K562 (cell line): ENCODE results near the gene XKR3. TPM values are rescaled to one million over a fixed set of nuclear protein-coding genes. Genes with fewer than 3 reads are reported as not detected.
"Not testable (repeated sequence)": the region's sequence is repeated elsewhere in the genome, so short reads cannot be mapped to it uniquely, and the experiment has no call there.

Source experiments
- ATAC-seq: fragments of 200-7000 bp; cut with Tn5 transposase; 3 replicates; pipeline ENCODE4 v1.9.1; 2020; ENCODE audit warnings: moderate library complexity
- BruUV-seq: library from RNA; stranded (reverse); fragments of 400-500 nt; replicated peaks from 2 replicates; lab custom pipeline; 2021; lab: Mats Ljungman, UMichigan
- CTCF ChIA-PET: fragments of 300-600 bp; formaldehyde crosslinking; extraction: SDS; loops from one replicate; lab custom pipeline; 2021; ENCODE audit warnings: low intra/inter-chr PET ratio; lab: Yijun Ruan, JAX
- POLR2A ChIA-PET: fragments of 300-600, 350-650 bp; sonication (Branson Sonifier 250); formaldehyde crosslinking; extraction: SDS; loops from one replicate; lab custom pipeline; 2021; ENCODE audit warnings: antibody characterized with exemption, inconsistent platforms; lab: Yijun Ruan, JAX
- DNase-seq, 4 experiments: peaks; one replicate each; pipeline versions ENCODE4 v3.0.0 to v3.0.0-alpha.2; 2011 to 2018; ENCODE audit warnings: low spot score in 3 of 4, mixed read lengths in 3 of 4; ENCODE audit errors: extremely low read depth in 1 of 4
- FAIRE-seq: peaks from 2 replicates; lab custom pipeline; 2011; peaks lifted over from hg19 to GRCh38; lab: Jason Lieb, UNC
- H2AFZ ChIP-seq: 2 replicates; pipeline ENCODE4 v1.6.0; 2011; ENCODE audit warnings: low read depth, low read length, control low read depth, inconsistent platforms
- H3K27ac ChIP-seq: fragments of 200-600 bp; 3 replicates; pipeline ENCODE4 v1.8.0; 2011; ENCODE audit warnings: low read depth, mild to moderate bottlenecking, control low read depth, inconsistent platforms, low read length, moderate library complexity, mixed read lengths; ENCODE audit errors: extremely low read depth
- H3K27me3 ChIP-seq, 2 experiments: fragments of 300-600 bp in 1 of 2; 2 replicates in 1 of 2; 3 replicates in 1 of 2; pipeline versions ENCODE4 v1.6.0 to v1.8.0; 2011; ENCODE audit warnings: inconsistent platforms in 2 of 2, low read length in 2 of 2, mild to moderate bottlenecking in 1 of 2, mixed read lengths in 1 of 2, moderate library complexity in 1 of 2; ENCODE audit not compliant: control insufficient read depth in 2 of 2, insufficient read depth in 2 of 2
- H3K36me3 ChIP-seq: fragments of 300-600 bp; 3 replicates; pipeline ENCODE4 v1.8.0; 2011; ENCODE audit warnings: mild to moderate bottlenecking, low read length, inconsistent platforms; ENCODE audit not compliant: control insufficient read depth, insufficient read depth
- H3K4me1 ChIP-seq, 2 experiments: fragments of 200-600 bp in 1 of 2; replicated peaks in 1 of 2; 2 replicates in 1 of 2; 3 replicates in 1 of 2; pipeline versions ENCODE4 v1.5.1 to v1.8.0; 2011; ENCODE audit warnings: inconsistent platforms in 2 of 2, low read length in 2 of 2, mild to moderate bottlenecking in 1 of 2, mixed read lengths in 1 of 2, moderate library complexity in 1 of 2; ENCODE audit not compliant: control insufficient read depth in 2 of 2, insufficient read depth in 2 of 2
- H3K4me2 ChIP-seq: 2 replicates; pipeline ENCODE4 v1.6.1; 2011; ENCODE audit warnings: low read length, control low read depth, inconsistent platforms, mixed read lengths; ENCODE audit not compliant: insufficient read depth
- H3K4me3 ChIP-seq: fragments of 200-600 bp; sonication (generic), shearing (Covaris generic); 2 replicates; pipeline ENCODE4 v1.5.1; 2016; ENCODE audit warnings: control low read depth, inconsistent platforms
- H3K79me2 ChIP-seq: fragments of 200-600 bp; 3 replicates; pipeline ENCODE4 v1.8.0; 2011; ENCODE audit warnings: low read length, inconsistent platforms; ENCODE audit not compliant: control insufficient read depth, insufficient read depth
- H3K9ac ChIP-seq, 2 experiments: 2 replicates each; pipeline versions ENCODE4 v1.6.0 to v1.6.1; 2011; ENCODE audit warnings: low read depth in 2 of 2, low read length in 2 of 2, control low read depth in 1 of 2, inconsistent platforms in 1 of 2, mild to moderate bottlenecking in 1 of 2, mixed read lengths in 1 of 2; ENCODE audit not compliant: insufficient read depth in 1 of 2
- H3K9me1 ChIP-seq: one replicate; pipeline ENCODE4 v1.6.0; 2011; ENCODE audit warnings: inconsistent platforms, mild to moderate bottlenecking, low read length, moderate library complexity; ENCODE audit not compliant: control insufficient read depth, insufficient read depth
- H3K9me3 ChIP-seq: replicated peaks from 2 replicates; pipeline ENCODE4 v1.5.1; 2011; ENCODE audit warnings: low read depth, low read length, inconsistent platforms; ENCODE audit not compliant: control insufficient read depth, insufficient read depth
- H4K20me1 ChIP-seq: replicated peaks from 2 replicates; pipeline ENCODE4 v1.6.1; 2011; ENCODE audit warnings: low read length, inconsistent platforms, mixed read lengths; ENCODE audit not compliant: control insufficient read depth, insufficient read depth
- CBX2 ChIP-seq: fragments of 200-600 bp; sonication (generic); IDR thresholded peaks from one replicate; pipeline ENCODE4 v1.6.1; 2012; ENCODE audit warnings: mild to moderate bottlenecking, low read length, inconsistent platforms; ENCODE audit not compliant: insufficient read depth, poor library complexity, severe bottlenecking
- CBX8 ChIP-seq: fragments of 200-600 bp; sonication (generic); IDR thresholded peaks from 2 replicates; pipeline ENCODE4 v1.6.1; 2012; ENCODE audit warnings: borderline replicate concordance, mixed run types, low read depth, mild to moderate bottlenecking, moderate library complexity, mixed read lengths, low read length, control low read depth, inconsistent platforms; ENCODE audit not compliant: poor library complexity, severe bottlenecking; ENCODE audit errors: extremely low read depth
- CEBPB ChIP-seq: fragments of 450-650 bp; IDR thresholded peaks from 2 replicates; pipeline ENCODE4 v1.6.1; 2016; ENCODE audit warnings: missing genetic modification characterization, missing compliant biosample characterization
- CEBPG ChIP-seq, 3 experiments: fragments of 200-800 bp in 1 of 3; sonication (Bioruptor generic) in 1 of 3; sonication (generic) in 1 of 3; formaldehyde crosslinking in 1 of 3; IDR thresholded peaks in 2 of 3; conservative IDR thresholded peaks in 1 of 3; 2 replicates each; pipeline versions ENCODE4 v1.6.1 to v1.8.0; 2016 to 2022; ENCODE audit warnings: missing compliant biosample characterization in 2 of 3, missing genetic modification characterization in 2 of 3, mild to moderate bottlenecking in 1 of 3, missing genetic modification reagents in 1 of 3
- L3MBTL2 ChIP-seq: fragments of 450-650 bp; IDR thresholded peaks from 2 replicates; pipeline ENCODE4 v1.6.1; 2016; ENCODE audit warnings: mild to moderate bottlenecking, moderate library complexity
- MCM3 ChIP-seq: fragments of 450-650 bp; IDR thresholded peaks from 2 replicates; pipeline ENCODE4 v1.6.1; 2016
- MCM5 ChIP-seq: fragments of 450-650 bp; IDR thresholded peaks from 2 replicates; pipeline ENCODE4 v1.6.1; 2016; ENCODE audit warnings: low read depth
- MCM7 ChIP-seq, 2 experiments: fragments of 450-650 bp; IDR thresholded peaks; 2 replicates each; pipeline ENCODE4 v1.6.1; 2016 to 2018
- MEIS2 ChIP-seq: fragments of 450-650 bp; IDR thresholded peaks from 2 replicates; pipeline ENCODE4 v1.6.1; 2014; ENCODE audit warnings: mild to moderate bottlenecking; ENCODE audit not compliant: partially characterized antibody
- TSC22D4 ChIP-seq: fragments of 450-650 bp; IDR thresholded peaks from 2 replicates; pipeline ENCODE4 v1.6.1; 2016; ENCODE audit warnings: missing genetic modification characterization, missing biosample characterization, control low read depth
- WGBS: fragments of 100-300 bp; shearing (Covaris generic); methylation state at CpG from one replicate; pipeline ENCODE4 v1.1.6; 2016; ENCODE audit warnings: low coverage, mixed read lengths; ENCODE audit not compliant: insufficient coverage; ENCODE audit errors: missing lambda C conversion rate; 5-methylcytosine and 5-hydroxymethylcytosine counted together
- in situ Hi-C: fragments of 300-500 bp; cut with MboI; formaldehyde crosslinking; loops from 4 replicates; pipeline ENCODE4 v1.15.0; 2018; ENCODE audit warnings: inconsistent platforms, mixed read lengths
- intact Hi-C: fragments of 100-400 bp; cut with micrococcal nuclease; formaldehyde crosslinking; loops from 2 replicates; pipeline ENCODE4 v1.14.2; 2022
- polyA plus RNA-seq, 8 experiments: library from polyadenylated mRNA; depleted of rRNA in 4 of 8; stranded (reverse) in 5 of 8; unstranded in 3 of 8; fragments of >200 nt; fragmentation: Nextera tagmentation in 2 of 8; fragmentation: Illumina TruSeq in 1 of 8; extraction: Ambion mirVana in 2 of 8; extraction: Trizol in 1 of 8; gene quantifications; 2 replicates each; pipeline versions ENCODE4 v1.2.1 to v1.2.3, GENCODE V29; 2011 to 2014; ENCODE audit warnings: inconsistent platforms in 1 of 8, missing spikeins in 1 of 8
- total RNA-seq, 7 experiments: library from RNA; depleted of rRNA in 6 of 7; stranded (reverse); fragments of >200 nt in 6 of 7; fragmentation: Illumina TruSeq in 2 of 7; extraction: Trizol in 2 of 7; gene quantifications; 2 replicates each; pipeline versions ENCODE4 v1.2.1 to v1.2.3, GENCODE V29; 2011 to 2021; ENCODE audit warnings: low replicate concordance in 1 of 7
- TF ChIP-seq, protein P1 (sequence below), 2 experiments: IDR thresholded peaks in 1 of 2; conservative IDR thresholded peaks in 1 of 2; 2 replicates each; pipeline ENCODE4 v1.6.1; 2016; ENCODE audit warnings: low read depth in 2 of 2, mild to moderate bottlenecking in 1 of 2, missing compliant biosample characterization in 1 of 2, missing genetic modification characterization in 1 of 2, moderate library complexity in 1 of 2
- TF ChIP-seq, protein P2 (sequence below): fragments of 450-650 bp; IDR thresholded peaks from 2 replicates; pipeline ENCODE4 v1.6.1; 2016

Gene XKR3
- total and polyA plus RNA-seq, 9 of the 15 experiments (the other 6 are each of a cell fraction or from before 2014, with no cell fraction given), result 3.5 to 11.5 (median 7.1) TPM

DNA sequence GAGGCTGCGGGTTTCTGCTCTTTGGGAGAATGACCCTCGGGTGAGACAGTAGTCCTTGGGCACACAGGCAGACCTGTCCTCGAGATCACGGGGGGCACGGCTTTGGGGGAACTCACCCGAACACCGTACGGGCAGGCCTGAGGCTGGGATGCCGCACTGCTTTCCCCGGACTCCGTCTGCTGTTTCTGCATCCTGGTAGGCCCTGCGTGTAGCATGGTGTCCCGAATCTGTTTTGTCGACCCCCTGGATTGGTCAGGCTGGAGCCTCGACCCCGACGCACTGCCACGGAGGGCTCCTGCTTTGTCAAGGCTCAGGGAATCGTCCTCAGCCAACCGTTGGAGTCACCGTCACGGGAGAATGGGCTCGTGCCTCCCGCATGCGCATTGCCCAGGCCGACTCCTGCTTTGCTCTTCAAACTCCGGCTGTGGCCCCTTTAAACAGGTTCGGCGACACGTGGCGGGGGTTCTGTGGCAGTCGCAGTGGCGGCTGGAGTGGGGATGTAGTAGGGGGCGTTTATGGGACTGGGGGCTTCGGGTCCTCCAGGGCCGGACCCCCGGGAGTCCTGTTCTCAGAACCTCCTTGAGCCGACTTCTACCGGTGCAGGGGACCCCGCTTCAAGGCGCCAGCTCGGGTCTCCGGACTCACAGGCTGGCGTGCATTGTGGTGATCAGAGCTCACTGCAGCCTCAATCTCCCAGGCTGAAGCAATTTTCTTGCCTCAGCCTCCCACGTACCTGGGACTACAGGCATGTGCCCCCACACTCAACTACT lies 76.9 kb downstream of the XKR3 start (continued):
- peak; percentile 25; the same call in 1 of the 2 replicates for TF ChIP-seq L3MBTL2

DNA sequence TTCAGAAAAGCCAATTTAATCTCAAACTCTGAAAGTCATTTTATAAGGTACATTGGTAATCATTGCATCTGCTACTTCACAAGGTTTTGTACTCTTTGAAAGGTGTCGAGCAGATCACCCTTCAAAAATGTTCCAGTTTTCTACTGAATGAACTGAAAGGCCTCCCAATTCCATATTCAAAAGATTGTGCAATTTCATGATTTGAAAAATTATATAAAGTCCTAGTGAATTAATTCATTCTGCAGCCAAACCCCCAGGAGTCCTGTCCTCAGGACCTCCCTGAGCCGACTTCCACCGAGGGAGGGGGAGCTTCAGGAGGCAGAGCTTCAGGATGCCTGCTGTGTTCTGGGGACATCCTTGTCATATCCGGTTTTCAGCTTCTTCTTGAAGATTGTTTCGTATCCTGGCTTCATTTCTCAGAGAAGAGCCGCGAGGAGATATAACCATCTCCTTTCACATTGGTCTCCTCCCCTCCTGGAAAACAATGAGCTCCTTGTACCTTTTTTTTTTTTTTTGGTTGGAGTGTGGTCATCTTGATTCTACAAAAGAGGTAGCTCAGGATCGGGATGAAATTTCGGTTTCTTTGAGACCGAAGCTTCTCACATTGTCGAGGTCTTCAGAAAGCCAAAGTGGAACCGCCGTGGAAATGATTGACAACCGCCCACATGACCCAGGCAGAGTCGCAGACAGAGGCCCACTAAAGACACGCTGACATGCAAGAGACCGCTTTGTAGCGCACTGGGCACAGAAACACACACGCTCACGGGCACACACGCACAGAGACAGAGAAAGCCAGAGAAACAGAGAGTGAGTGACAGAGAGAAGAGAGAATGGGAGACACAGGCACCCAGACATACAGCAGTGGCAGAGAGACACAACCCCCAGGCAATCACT lies 77.7 kb downstream of the XKR3 start:
- peaks cover 14 to 21% of the 10 kb centered on the region in 2 experiments for H3K27me3 ChIP-seq
- H3K9me1 ChIP-seq; H3K4me1 ChIP-seq; H3K79me2 ChIP-seq; POLR2A ChIA-PET; H4K20me1 ChIP-seq; H3K9me3 ChIP-seq; BruUV-seq; H3K4me3 ChIP-seq; FAIRE-seq; CTCF ChIA-PET; in situ Hi-C loops; H3K36me3 ChIP-seq; H3K27ac ChIP-seq; DNase-seq; TF ChIP-seq CEBPG (CRISPR knock-in tag; IDR thresholded peaks at IDR 0.05): not testable (repeated sequence)
- intact Hi-C loops, result loop anchor here (5.0 kb wide), 1 partner anchor 35 kb away; no protein-coding TSS in a partner anchor
- peak overlapping the region; percentile 74 for H2AFZ ChIP-seq
- WGBS, result 2% methylated on average over 21 of the region's 21 CpGs
- H3K4me2 ChIP-seq, result peak overlapping the region; percentile 34; the same call in 1 of the 2 replicates
- H3K9ac ChIP-seq, result peak overlapping the region in 1 of 2 experiments; percentile 57; a peak in 1 of 4 replicates
- ATAC-seq, result peak; percentile 78
- TF ChIP-seq, protein P1, sequence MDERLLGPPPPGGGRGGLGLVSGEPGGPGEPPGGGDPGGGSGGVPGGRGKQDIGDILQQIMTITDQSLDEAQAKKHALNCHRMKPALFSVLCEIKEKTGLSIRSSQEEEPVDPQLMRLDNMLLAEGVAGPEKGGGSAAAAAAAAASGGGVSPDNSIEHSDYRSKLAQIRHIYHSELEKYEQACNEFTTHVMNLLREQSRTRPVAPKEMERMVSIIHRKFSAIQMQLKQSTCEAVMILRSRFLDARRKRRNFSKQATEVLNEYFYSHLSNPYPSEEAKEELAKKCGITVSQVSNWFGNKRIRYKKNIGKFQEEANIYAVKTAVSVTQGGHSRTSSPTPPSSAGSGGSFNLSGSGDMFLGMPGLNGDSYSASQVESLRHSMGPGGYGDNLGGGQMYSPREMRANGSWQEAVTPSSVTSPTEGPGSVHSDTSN (CRISPR knock-in tag; IDR thresholded peaks at IDR 0.05; ENCODE audit: low read depth), result not testable (repeated sequence)
- TF ChIP-seq, protein P1 (tag; conservative IDR thresholded peaks at IDR 0.05; ENCODE audit: low read depth), result peak; percentile 59
- peak; percentile 86 for TF ChIP-seq CEBPB (tag)
- 0 out of 2 replicates have a peak, but pooled peaks have one; percentile 76 for TF ChIP-seq TSC22D4 (tag)
- 0 out of 2 replicates have a peak, but pooled peaks have one; percentile 92 for TF ChIP-seq MCM5
- peak; percentile 57 to 80 for TF ChIP-seq CEBPG (tag; conservative IDR thresholded peaks at IDR 0.05 in 1 of 2, IDR thresholded peaks at IDR 0.05 in 1 of 2)
- TF ChIP-seq, protein P2, sequence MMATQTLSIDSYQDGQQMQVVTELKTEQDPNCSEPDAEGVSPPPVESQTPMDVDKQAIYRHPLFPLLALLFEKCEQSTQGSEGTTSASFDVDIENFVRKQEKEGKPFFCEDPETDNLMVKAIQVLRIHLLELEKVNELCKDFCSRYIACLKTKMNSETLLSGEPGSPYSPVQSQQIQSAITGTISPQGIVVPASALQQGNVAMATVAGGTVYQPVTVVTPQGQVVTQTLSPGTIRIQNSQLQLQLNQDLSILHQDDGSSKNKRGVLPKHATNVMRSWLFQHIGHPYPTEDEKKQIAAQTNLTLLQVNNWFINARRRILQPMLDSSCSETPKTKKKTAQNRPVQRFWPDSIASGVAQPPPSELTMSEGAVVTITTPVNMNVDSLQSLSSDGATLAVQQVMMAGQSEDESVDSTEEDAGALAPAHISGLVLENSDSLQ, result peak; percentile 87
- TF ChIP-seq MCM3, result peak; percentile 93
- peak; percentile 63 for TF ChIP-seq CBX2
- TF ChIP-seq CBX8, result peak; percentile 52
- TF ChIP-seq MEIS2, result peak; percentile 38
- TF ChIP-seq MCM7 (IDR thresholded peaks at IDR 0.05), result peak in 1 of 2 experiments; percentile 97; a peak in 2 of 4 replicates
